Subcutaneous abdominal adipose tissue (tissue), 5 donors: ENCODE measurements around the gene DDX52.

Experiments
- H3K27ac ChIP-seq: one replicate; pipeline ENCODE4 v1.7.0; 2013; ENCODE audit warnings: low read depth, mild to moderate bottlenecking, inconsistent platforms, low read length, moderate library complexity
- H3K27me3 ChIP-seq, 5 donors: one replicate each; pipeline ENCODE4 v1.7.0; 2013; ENCODE audit warnings: low read length in 5 of 5, inconsistent platforms in 1 of 5; ENCODE audit not compliant: control insufficient read depth in 5 of 5, insufficient read depth in 4 of 5
- H3K36me3 ChIP-seq, 5 donors: one replicate each; pipeline ENCODE4 v1.7.0; 2013; ENCODE audit warnings: low read length in 5 of 5; ENCODE audit not compliant: control insufficient read depth in 5 of 5, insufficient read depth in 5 of 5
- H3K4me1 ChIP-seq, 5 donors: one replicate each; pipeline ENCODE4 v1.7.0; 2013; ENCODE audit warnings: low read length in 5 of 5, mild to moderate bottlenecking in 3 of 5, moderate library complexity in 1 of 5; ENCODE audit not compliant: control insufficient read depth in 5 of 5, insufficient read depth in 5 of 5
- H3K4me3 ChIP-seq, 5 donors: one replicate each; pipeline ENCODE4 v1.7.0; 2013; ENCODE audit warnings: low read length in 5 of 5, low read depth in 1 of 5
- H3K9ac ChIP-seq, 5 donors: one replicate each; pipeline ENCODE4 v1.7.0; 2013; ENCODE audit warnings: low read length in 5 of 5, mild to moderate bottlenecking in 4 of 5, moderate library complexity in 3 of 5
- H3K9me3 ChIP-seq, 5 donors: one replicate each; pipeline ENCODE4 v1.7.0; 2013; ENCODE audit warnings: low read length in 5 of 5; ENCODE audit not compliant: control insufficient read depth in 5 of 5
- donor health status: healthy.
- donor health status: healthy.
- donor health status: healthy.
- donor health status: healthy.
- donor health status: healthy.

Gene DDX52

GRCh38 chr17:37673386-37673785, 30.1 kb upstream of the DDX52 start:
- no peak overlapping the region for H3K9ac ChIP-seq
- no peak overlapping the region for H3K4me3 ChIP-seq
- peaks cover 0 to under 1% (median 0%) of the 10 kb centered on the region in 5 donors for H3K9me3 ChIP-seq
- no peaks in the 10 kb centered on the region for H3K4me1 ChIP-seq
- no peak overlapping the region for H3K27ac ChIP-seq
- H3K36me3 ChIP-seq: no peaks in the 10 kb centered on the region
- peaks cover 0 to 11% (median 4%) of the 10 kb centered on the region in 5 donors for H3K27me3 ChIP-seq

- H3K36me3 ChIP-seq: no peaks in the 10 kb centered on the region
- no peaks in the 10 kb centered on the region for H3K4me1 ChIP-seq
- no peaks in the 10 kb centered on the region for H3K9me3 ChIP-seq
- peaks cover 0 to 11% (median 4%) of the 10 kb centered on the region in 5 donors for H3K27me3 ChIP-seq
- H3K9ac ChIP-seq: no peak overlapping the region
- H3K4me3 ChIP-seq: no peak overlapping the region
- H3K27ac ChIP-seq: no peak overlapping the region
Measured at GRCh38 chr17:37672548-37673078, 29.4 kb upstream of the DDX52 start.

GRCh38 chr17:37671824-37672547, 28.7 kb upstream of the DDX52 start:
- no peak overlapping the region for H3K9ac ChIP-seq
- H3K27ac ChIP-seq: no peak overlapping the region
- H3K4me1 ChIP-seq: no peaks in the 10 kb centered on the region
- no peaks in the 10 kb centered on the region for H3K9me3 ChIP-seq
- H3K36me3 ChIP-seq: no peaks in the 10 kb centered on the region
- peaks cover 0 to 11% (median 4%) of the 10 kb centered on the region in 5 donors for H3K27me3 ChIP-seq
- no peak overlapping the region for H3K4me3 ChIP-seq

GRCh38 chr17:37671028-37671823, 28.0 kb upstream of the DDX52 start:
- Histone ChIP-seq H3K4me3 (no peak overlapping the region), H3K9ac (no peak overlapping the region), H3K36me3 (no peaks in the 10 kb centered on the region), H3K27ac (no peak overlapping the region), H3K9me3 (no peaks in the 10 kb centered on the region), H3K4me1 (no peaks in the 10 kb centered on the region), H3K27me3 (peaks cover 0 to 4% (median under 1%) of the 10 kb centered on the region in 5 donors)

GRCh38 chr17:37667039-37667438, 23.8 kb upstream of the DDX52 start:
- Histone ChIP-seq H3K9me3 (no peaks in the 10 kb centered on the region), H3K9ac (no peak overlapping the region), H3K27me3 (no peaks in the 10 kb centered on the region), H3K4me1 (no peaks in the 10 kb centered on the region), H3K4me3 (no peak overlapping the region), H3K27ac (no peak overlapping the region), H3K36me3 (no peaks in the 10 kb centered on the region)

GRCh38 chr17:37664214-37664613, 21.0 kb upstream of the DDX52 start:
- Histone ChIP-seq H3K4me3 (no peak overlapping the region), H3K27me3 (no peaks in the 10 kb centered on the region), H3K9me3 (no peaks in the 10 kb centered on the region), H3K27ac (no peak overlapping the region), H3K36me3 (no peaks in the 10 kb centered on the region), H3K9ac (no peak overlapping the region), H3K4me1 (no peaks in the 10 kb centered on the region)

GRCh38 chr17:37662353-37662752, 19.1 kb upstream of the DDX52 start:
- no peaks in the 10 kb centered on the region for H3K4me1 ChIP-seq
- H3K9ac ChIP-seq: no peak overlapping the region
- H3K4me3 ChIP-seq: no peak overlapping the region
- no peaks in the 10 kb centered on the region for H3K27me3 ChIP-seq
- no peaks in the 10 kb centered on the region for H3K9me3 ChIP-seq
- H3K36me3 ChIP-seq: no peaks in the 10 kb centered on the region
- H3K27ac ChIP-seq: no peak overlapping the region

- Histone ChIP-seq H3K27ac (no peak overlapping the region), H3K9ac (no peak overlapping the region), H3K4me1 (no peaks in the 10 kb centered on the region), H3K27me3 (no peaks in the 10 kb centered on the region), H3K4me3 (no peak overlapping the region), H3K36me3 (no peaks in the 10 kb centered on the region), H3K9me3 (no peaks in the 10 kb centered on the region)
Measured at GRCh38 chr17:37661400-37662014, 18.3 kb upstream of the DDX52 start.

GRCh38 chr17:37659925-37660324, 16.7 kb upstream of the DDX52 start:
- Histone ChIP-seq H3K9me3 (no peaks in the 10 kb centered on the region), H3K27me3 (no peaks in the 10 kb centered on the region), H3K9ac (no peak overlapping the region), H3K4me1 (no peaks in the 10 kb centered on the region), H3K27ac (no peak overlapping the region), H3K4me3 (no peak overlapping the region), H3K36me3 (no peaks in the 10 kb centered on the region)

- no peaks in the 10 kb centered on the region for H3K9me3 ChIP-seq
- H3K36me3 ChIP-seq: no peaks in the 10 kb centered on the region
- no peak overlapping the region for H3K27ac ChIP-seq
- peaks cover 0 to 2% (median 0%) of the 10 kb centered on the region in 5 donors for H3K27me3 ChIP-seq
- H3K4me1 ChIP-seq: no peaks in the 10 kb centered on the region
- H3K4me3 ChIP-seq: no peak overlapping the region
- no peak overlapping the region for H3K9ac ChIP-seq
Measured at GRCh38 chr17:37657202-37657601, 14.0 kb upstream of the DDX52 start.
